GM18861 (cell line): ENCODE results near the gene SAPCD1.
A peak's percentile ranks its signal among the peaks of the same experiment; 100 is the strongest.
"Not testable (repeated sequence)": the region's sequence is repeated elsewhere in the genome, so short reads cannot be mapped to it uniquely, and the experiment has no call there.

ENCODE experiments used
- ATAC-seq: cut with Tn5 transposase; IDR thresholded peaks from one replicate; pipeline ENCODE4 v1.9.1; 2021; ENCODE audit not compliant: unreplicated experiment

SAPCD1 gene

DNA sequence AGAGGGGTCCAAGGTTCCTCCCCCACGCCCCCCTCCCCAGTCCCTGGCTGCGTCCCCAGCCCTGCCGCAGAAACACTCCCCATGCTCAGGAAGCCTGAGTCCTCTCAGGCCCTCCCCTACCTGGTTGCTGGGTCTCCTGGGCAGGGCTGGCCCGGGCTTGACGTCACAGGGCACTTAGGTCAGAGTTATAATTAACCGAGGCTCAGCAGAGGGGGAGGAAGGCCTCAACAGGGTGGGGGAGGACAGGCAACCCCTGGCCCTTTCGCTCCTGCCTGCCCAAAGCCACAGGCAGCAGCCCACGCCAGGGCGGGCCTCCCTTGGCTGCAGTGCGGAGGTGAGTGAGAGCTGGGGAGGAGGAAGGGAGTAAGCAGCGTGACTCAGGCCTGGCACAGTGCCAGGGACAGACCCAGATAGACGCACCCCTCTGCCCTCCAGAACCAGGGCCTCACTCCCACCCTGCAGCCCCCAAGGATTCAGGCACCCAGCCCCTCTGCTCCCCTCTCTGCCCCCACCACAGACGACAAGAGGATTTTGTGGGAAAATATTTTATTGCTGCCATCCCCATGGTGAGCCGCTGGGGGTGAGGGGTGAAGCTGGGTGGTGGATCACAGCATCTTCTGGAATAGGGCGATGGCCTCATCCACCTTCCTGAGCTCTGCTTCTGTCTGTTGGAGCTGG lies 14.7 kb downstream of the SAPCD1 start, which contains the start of gene VWA7:
TSS of gene VWA7 (minus strand) at position 340 of the 678 bp plus-strand sequence. CDS start 549 bp downstream, outside the sequence.
- peak; percentile 58 for ATAC-seq

DNA sequence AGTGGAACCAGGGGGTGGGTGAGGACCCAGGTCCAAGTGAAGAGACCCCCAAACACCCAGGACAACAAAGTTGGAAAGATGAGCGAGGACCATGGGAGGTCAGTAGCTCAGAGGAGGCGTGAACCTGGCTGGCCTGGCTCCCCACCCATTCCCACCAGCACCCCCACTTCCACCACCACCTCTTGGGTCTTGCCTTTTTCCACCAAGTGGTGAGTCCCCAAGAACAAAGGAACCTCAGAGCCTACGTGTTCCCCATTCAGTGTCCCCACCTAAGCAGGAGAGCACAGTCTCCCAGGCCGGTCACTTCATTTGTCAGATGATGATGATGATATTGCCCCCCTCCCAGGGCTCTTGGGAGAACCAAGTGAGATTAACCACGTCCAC lies 15.2 kb downstream of the SAPCD1 start:
- no peak for ATAC-seq

DNA sequence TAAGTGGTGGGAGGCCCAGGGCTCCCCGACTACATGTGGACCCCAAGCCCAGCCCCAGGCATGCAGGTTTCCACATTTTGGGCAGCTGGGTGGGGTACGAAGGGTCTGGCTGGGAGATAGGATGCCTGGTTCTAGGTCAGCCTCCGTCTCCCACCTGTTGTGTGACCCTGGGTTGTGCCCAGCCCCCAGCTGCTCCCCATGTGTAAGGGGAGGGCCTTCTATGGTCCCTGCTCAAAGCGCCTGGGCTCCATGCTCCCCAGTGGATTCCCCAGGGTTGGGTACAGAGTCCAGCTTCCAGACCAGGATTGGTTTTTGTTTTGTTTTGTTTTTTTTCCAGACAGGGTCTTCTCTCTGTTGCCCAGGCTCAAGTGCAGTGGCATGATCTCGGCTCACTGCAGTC lies 15.7 kb downstream of the SAPCD1 start:
- no peak for ATAC-seq

DNA sequence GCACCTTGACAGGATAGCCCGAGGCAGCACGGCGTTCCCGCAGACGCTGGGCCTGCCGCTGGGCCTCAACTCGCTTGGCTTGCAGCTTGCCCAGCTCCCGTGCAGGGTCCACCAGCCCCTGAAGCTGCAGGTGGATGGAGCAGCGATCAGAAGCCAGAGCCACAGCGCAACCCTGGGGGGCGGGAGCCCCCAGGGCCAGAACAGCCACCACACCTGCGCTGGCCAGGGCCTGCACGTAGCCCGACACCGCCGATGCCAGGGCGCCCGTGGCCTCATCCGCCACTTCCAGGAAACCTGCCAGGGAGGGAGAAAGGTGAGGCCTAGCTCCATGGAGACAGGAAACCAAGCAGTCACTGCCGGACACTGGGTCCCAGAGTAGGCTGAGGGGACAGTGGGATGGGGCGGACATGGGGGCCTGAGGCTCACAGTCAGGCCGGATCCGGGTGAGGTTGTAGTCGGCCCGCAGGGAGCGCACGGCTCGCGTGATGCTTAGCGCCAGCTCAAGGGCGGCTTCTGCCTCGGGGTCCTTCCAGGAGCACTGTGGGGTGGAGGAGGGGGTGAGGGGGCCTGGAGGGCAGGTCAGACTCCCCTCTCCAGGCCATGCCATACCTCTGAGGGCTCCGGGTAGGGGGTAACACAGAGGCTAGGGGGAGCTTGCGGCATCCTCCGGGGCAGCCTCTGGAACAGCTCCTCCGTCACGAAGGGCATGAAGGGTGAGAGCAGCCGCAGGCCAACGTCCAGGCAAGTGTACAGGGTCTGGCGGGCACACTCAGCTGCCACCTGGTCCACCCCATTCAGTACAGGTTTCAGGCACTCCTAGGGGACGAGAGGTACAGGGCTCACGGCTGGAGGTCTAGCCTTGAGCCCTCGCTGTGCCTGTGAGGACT lies 16.8 kb downstream of the SAPCD1 start:
- ATAC-seq, result no peak

DNA sequence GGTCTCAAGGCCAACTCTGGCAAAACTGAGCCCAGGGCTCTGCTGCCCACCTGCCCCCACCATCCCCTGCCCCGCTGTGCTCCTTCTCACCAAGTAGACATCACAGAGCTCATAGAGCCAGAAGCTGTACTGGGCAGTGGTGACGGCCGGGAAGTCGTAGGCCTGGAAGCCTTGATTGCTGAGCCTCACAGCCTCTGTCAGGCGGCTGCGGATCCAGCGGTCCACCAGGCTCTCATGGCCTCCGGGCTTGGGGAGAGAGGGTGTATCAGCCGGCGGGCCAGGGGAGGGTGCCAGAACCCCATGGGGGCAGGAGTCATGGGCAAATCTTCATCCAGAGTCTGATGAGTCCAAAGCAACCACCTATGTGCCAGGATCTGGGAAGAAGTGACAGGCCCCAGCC lies 17.5 kb downstream of the SAPCD1 start:
- ATAC-seq, result no peak

DNA sequence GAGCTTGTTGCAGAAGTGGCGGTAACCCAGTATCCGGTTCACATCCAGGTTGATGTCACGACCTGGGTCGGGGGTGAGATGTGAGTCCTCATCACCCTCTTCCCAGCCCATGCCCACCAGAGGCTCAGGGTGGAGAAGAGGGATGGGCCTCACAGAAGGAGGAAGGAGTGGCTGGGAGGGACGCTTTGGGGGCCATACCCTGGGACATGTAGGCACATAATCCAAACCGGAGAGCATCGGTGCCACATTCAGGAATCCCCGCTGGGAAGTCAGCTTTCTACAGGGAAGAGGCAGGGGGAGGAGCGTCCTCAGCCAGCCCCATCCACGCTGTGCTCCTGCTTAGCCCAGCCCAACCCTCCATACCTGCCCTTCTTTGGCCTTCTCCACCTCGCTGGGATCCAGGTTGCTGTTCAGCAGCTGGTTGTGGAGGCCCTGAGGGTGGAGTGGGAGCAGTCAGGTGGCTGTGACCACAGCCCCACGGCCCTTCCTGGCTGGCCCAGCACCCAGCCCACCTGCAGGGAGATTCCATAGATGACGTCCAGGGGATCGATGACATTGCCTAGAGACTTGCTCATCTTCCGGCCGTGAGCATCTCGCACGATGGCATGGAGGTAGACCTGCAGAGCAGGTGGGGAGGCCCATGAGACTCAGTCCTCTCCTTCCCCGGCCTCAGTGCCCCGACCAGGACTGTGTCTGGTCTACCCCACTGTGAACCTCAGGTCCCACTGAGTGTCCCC lies 18.2 kb downstream of the SAPCD1 start:
- ATAC-seq, result no peak

DNA sequence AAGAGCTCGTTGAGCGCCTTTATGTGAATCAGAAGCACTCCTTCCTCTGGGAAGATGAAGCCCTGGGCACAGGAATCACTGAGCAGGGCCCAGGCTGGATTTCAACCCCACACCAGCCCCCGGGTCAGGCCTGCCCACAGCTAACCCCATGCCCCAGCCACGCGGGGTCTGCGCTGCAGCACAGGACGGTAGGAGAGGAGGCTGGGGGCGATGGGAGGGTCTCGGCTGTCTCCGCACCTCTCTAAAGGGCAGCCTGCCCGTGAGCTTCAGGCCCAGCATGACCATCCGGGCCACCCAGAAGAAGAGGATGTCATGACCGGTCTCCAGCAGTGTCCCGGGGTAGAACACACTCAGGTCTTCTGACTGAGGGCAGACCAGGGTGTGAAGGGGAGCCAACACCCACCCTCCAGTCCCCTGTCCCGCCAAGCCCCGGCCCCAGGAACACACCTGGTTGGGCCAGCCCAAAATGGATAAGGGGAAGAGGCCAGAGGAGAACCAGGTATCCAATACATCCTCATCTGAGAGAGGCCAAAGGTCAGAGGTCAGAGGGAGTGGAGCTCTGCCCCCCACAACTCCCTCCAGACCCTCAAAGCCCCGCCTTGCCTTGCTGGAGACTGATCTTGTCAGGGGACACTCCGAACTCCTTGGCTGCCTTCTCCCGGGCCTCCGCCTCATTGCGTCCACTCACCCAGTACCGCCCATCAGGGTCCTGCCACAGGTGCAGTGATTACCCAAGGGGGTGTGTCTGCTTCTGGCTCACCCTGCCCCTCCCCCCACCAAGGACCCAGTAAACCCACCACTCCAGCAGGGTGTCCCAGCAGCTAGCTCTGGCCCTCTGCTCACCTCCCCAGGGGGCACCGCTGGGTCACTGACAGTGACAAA lies 19.0 kb downstream of the SAPCD1 start:
- no peak for ATAC-seq

DNA sequence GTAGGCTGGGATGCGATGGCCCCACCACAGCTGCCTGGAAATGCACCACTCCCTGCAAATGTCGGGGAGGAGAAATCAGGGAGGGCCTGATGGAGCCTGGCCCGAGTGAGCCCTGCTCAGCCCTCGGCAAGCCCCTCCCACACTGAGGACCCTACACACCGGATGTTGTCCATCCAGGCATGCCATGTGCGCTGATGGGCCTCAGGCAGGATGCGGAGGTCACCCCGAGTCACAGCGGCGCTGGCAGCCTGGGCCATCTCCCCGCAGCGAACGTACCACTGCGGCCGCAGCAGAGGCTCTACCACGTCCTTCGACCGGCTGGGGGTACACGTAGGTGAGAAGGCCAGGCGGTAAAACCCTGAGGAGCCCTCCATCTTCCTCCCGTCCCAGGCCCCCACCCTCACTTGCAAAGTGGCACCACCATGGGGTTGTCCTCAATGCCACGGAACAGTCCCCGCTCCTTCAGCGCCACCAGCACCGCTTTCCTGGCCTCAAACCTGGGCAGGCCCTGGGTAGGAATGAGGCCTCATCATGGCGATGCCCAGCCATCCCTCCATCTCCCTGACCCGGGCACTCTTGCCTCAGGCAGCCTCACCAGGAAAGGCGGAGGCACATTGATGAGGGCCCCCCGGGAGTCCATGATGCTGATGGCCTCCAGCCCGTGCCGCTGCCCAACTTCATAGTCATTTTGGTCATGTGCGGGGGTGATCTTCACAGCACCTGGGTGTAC lies 19.8 kb downstream of the SAPCD1 start:
- no peak for ATAC-seq

DNA sequence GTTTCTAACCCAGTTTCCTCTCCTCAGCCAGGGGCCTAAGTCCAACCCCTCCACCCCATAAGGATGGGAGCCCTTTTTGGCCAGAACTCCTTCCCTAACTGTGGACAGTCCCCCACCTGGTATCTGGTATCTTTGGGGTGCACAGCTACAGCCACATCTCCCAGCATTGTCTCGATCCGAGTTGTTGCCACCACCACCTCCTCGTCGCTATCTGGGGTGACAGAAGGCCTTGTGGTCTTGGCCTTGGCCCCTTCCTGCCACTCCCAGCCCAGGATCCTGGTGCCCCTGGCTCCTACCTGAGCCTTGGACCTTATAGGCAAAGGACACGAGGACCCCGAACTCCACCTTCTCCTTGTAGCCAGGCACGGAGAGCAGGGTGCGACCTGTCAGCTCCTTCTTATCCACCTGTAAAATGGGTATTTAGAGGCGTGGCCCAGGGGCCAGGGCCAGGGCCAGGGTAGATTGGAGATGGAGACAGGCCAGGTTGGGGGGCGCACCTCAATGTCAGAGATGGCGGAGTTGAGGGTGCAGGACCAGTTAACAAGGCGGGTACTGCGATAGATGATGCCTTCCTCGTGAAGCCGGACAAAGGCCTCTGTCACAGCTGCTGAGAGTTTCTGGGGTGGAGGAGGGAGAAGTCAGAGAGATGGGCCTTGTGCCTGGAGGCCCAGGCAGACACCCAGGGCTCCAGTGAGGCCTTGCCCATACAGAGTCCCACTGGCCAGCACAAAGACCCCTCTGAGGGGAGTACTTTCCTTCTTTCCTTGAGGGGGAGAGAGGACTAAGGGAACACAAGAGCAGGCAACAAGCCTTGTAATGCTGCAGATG lies 21.9 kb downstream of the SAPCD1 start:
- no peak for ATAC-seq

DNA sequence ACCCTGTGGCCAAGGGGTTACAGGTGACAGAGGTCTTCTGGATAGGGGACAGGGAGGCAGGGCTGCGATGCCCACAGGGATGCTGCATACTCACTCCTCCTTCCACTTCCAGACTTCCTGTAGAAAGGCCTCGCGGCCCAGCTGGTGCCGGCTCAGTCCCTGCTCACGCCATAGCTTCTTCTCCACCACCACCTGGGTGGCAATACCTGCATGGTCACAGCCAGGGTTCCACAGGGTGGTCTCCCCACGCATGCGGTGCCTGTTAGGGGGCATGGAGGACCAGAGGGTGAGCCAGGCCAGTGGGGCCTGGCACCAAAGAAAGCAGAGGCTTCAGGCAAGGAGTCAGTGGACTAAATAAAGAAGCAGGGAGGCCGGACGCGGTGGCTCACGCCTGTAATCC lies 23.0 kb downstream of the SAPCD1 start:
- no peak for ATAC-seq

DNA sequence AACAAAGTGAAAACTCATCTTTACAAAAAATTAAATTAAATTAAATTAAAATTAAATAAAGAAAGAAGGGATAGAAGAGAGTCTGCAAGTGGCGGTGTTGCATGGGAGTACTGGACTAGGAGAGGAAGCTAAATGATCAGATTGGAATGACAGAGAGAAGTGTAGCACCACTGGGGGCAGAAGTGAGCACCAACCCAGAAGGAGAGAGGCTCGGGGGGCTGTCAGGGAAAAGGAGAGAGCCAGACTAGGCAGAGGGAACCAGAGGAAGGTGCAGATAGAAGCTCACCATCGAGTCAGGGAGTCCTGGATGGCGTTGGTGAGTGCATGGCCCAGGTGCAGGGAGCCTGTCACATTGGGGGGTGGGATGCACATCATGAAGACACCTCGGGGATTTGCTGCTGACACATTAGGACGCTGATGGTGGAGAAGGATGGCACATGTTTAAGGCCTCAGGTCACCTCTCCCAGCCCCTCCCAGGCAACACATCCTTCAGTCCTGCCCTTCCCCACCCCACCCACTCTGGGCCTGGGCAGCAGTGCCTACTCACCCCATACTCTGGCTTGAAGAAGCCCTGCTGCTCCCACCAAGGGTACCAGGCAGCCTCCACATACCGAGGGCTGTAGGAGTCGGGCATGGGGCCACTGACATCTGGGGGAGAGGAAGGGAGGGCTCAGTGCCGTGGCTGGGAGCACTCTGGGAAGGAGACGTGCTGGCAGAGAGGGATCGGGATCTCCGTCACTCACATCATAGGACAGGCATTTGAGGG lies 29.1 kb downstream of the SAPCD1 start:
- ATAC-seq, result no peak

DNA sequence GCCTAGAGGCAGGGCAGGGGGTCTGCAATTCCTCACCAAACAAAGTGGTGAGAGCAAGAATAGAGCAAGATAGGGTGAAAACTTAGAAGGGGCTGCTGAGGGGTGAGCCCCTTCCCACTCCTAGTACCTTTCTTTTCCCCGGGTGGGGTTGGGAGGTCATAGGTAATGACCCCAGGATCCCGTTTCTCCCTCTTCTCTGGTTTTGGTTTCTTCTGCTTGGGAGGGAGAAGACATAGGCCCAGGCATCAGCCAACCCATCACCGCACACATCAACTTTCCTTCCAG lies 29.6 kb downstream of the SAPCD1 start:
- ATAC-seq, result no peak

DNA sequence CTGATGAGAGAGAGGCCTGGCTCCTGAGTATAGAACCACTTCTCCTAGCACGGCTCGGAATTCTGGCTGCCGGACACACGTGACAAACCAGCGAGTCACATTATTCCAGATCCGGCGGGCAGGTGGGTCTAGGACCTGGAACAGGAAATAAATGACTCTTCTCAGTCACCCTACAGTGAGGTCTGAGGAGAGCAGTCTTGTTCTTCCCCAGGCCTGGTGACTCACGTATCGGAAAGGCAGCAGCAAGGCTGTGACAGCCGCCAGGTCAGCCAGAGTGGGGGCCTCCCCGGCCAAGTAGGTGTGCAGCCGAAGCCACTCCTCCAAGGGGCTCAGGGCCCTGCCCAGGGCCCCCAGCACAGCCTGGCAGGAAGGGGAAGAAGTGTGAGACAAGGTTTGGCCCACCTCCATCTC lies 30.3 kb downstream of the SAPCD1 start:
- ATAC-seq, result no peak

DNA sequence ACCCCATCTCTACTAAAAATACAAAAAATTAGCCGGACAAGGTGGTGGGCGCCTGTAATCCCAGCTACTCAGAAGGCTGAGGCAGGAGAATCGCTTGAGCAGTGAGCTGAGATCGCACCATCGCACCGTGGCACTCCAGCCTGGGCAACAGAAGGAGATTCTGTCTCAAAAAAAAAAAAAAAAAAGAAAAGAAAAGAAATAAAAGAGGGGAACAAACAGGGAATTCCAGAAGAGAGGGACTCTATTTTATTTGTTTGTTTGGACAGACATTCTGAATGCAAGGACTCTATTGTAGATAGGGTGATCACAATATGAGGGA lies 31.4 kb downstream of the SAPCD1 start:
- ATAC-seq, result not testable (repeated sequence)

DNA sequence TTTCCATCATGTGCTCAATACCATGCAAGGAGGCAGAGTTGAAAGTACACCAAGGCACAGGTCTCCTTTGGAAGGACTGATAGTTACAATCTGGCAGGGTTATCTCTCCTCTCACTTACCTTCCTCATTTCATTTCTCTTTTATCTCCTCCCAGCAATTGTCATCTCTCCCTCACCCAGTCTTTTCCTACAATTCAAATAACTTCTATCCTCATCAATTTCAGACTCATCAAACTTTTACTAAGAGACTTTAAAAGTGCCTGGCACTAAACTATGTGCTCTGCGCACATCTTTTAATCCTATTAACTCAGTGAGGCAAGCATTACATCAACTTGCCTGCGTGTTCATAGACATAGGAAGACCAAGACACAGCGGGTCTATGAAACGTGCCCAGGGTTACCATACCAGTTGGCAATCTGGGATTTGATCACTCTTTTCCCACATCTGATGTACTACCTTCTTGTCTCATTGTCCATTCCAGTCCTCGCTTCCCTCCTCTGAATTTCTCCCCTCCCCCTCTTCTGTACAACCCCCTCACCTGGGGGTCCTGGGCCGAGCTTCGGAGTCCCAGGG lies 31.9 kb downstream of the SAPCD1 start:
- no peak for ATAC-seq

DNA sequence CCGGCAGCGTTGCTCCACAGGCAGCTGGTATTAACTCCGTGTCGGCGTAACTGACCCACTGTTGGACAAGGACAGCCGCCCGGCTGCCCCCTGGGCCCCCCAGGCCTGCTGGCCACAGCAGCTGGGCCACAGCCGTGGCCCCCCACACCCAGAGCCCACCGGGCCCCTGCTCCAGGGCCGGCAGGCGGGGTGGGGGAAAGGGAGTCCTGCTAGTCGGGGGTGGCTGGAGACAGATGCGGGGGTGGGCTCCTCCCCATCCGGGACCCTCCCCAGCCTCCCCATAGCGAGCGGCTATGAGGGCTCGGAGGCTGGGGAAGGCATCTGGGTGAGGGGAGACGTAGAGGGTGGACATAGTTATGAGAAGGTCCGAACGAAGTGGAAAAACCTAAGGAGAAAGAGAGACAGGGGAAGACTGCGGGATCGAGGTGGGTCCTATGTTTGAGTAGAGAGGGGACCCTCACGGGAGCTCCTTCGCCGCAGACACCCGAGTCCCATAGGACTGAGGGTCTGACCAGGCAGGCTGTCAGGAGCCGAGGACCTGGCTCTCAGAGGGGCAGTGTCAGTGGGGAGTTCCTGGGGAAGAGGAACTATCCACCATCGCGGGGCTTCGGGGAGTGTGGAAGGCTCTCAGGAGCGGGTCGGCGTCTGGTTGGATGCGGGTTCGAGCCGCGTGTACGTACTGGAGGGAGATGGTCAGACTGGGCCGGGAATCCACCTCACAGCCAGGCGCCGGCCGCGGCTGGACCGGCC lies 32.6 kb downstream of the SAPCD1 start:
- no peak for ATAC-seq

DNA sequence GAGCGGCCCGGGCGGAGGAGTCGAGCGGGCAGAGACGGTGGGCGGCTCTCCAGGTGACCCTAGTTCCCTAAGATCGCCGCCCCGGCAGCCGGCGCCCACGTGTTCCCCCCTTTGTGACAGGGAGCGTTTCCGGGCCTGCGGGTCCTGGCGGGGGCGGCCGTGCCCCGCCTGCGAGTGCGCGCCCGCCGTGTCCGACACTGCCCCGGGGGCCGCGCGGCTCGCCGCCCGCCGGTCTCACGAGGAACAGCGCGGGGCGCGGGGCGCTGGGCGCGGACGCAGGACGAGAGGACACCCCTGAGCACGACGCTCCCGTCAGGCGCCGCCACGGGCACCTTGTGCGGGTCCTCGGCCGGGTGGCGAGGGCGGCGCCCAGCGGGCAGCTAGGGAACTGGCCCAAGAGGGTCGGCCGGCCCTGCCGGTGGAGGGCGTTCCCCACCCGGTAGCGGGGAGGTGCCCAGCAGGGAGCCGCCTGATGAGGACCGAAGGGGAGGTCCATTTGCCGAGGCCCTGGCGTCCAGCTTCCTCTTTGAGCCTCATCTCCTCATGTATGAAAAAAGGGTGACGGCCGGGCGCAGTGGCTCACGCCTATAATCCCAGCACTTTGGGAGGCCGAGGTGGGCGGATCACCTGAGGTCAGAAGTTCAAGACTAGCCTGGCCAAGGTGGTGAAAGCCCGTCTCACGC lies 33.3 kb downstream of the SAPCD1 start, which contains the start of gene VARS1:
TSS of gene VARS1 (minus strand) at position 137 of the 683 bp plus-strand sequence. CDS start 535 bp downstream, outside the sequence.
- peak; percentile 76 for ATAC-seq
